Calu3 (cell line): ENCODE measurements around the gene MYOZ2. TPM values are rescaled to one million over a fixed set of nuclear protein-coding genes. Genes with fewer than 3 reads are reported as not detected.
A peak's percentile ranks its signal among the peaks of the same experiment; 100 is the strongest.

Source experiments
- BruUV-seq: library from RNA; stranded (reverse); fragments of 400-500 nt; replicated peaks from 2 replicates; lab custom pipeline; 2021; lab: Mats Ljungman, UMichigan
- CTCF ChIA-PET: fragments of 300-600 bp; sonication (Branson Sonifier 250); formaldehyde crosslinking; loops from one replicate; lab custom pipeline; 2022; ENCODE audit warnings: antibody characterized with exemption; lab: Charles Lee
- DNase-seq: peaks from one replicate; pipeline ENCODE4 v3.0.0; 2022
- H3K27ac Mint-ChIP-seq: one replicate; pipeline ENCODE4 v1.8.0; 2022; ENCODE audit warnings: mixed read lengths; ENCODE audit not compliant: unreplicated experiment
- H3K27me3 Mint-ChIP-seq: one replicate; pipeline ENCODE4 v1.8.0; 2022; ENCODE audit warnings: mixed read lengths; ENCODE audit not compliant: unreplicated experiment
- H3K36me3 Mint-ChIP-seq: one replicate; pipeline ENCODE4 v1.8.0; 2022; ENCODE audit warnings: mild to moderate bottlenecking, moderate library complexity, mixed read lengths; ENCODE audit not compliant: insufficient read depth, unreplicated experiment
- H3K4me1 Mint-ChIP-seq: one replicate; pipeline ENCODE4 v1.8.0; 2022; ENCODE audit warnings: mild to moderate bottlenecking, low read depth, mixed read lengths; ENCODE audit not compliant: unreplicated experiment
- H3K4me3 Mint-ChIP-seq: one replicate; pipeline ENCODE4 v1.8.0; 2022; ENCODE audit warnings: mild to moderate bottlenecking, low read depth, moderate library complexity, mixed read lengths; ENCODE audit not compliant: unreplicated experiment
- H3K9me3 Mint-ChIP-seq: one replicate; pipeline ENCODE4 v1.8.0; 2022; ENCODE audit warnings: low read depth, mixed read lengths; ENCODE audit not compliant: unreplicated experiment
- intact Hi-C: fragments of 100-400 bp; cut with micrococcal nuclease; formaldehyde crosslinking; loops from one replicate; pipeline ENCODE4 v1.10.0; 2022; ENCODE audit not compliant: unreplicated experiment
- total RNA-seq: library from RNA; stranded (reverse); gene quantifications from 2 replicates; pipeline ENCODE4 v1.2.3, GENCODE V29; 2022
- TF ChIP-seq, protein P1 (sequence below): fragments of 200-600 bp; IDR thresholded peaks from one replicate; pipeline ENCODE4 v1.8.0; 2022; ENCODE audit warnings: antibody characterized with exemption; ENCODE audit not compliant: unreplicated experiment

Gene MYOZ2
- total RNA-seq, 1 experiment from 2014 or later, result not detected

- BruUV-seq, result no TSS peak
- intact Hi-C loops, result loop anchor here (10.0 kb wide), 1 partner anchor 67 kb away; no protein-coding TSS in a partner anchor
- Mint-ChIP-seq H3K4me1 (peaks cover 29% of the 10 kb centered on the region), H3K9me3 (no peaks in the 10 kb centered on the region), H3K27ac (no peak overlapping the region), H3K27me3 (no peaks in the 10 kb centered on the region), H3K4me3 (peak overlapping the region; percentile 32), H3K36me3 (peaks cover 65% of the 10 kb centered on the region)
- CTCF ChIA-PET, result no interaction called here
- TF ChIP-seq, protein P1, sequence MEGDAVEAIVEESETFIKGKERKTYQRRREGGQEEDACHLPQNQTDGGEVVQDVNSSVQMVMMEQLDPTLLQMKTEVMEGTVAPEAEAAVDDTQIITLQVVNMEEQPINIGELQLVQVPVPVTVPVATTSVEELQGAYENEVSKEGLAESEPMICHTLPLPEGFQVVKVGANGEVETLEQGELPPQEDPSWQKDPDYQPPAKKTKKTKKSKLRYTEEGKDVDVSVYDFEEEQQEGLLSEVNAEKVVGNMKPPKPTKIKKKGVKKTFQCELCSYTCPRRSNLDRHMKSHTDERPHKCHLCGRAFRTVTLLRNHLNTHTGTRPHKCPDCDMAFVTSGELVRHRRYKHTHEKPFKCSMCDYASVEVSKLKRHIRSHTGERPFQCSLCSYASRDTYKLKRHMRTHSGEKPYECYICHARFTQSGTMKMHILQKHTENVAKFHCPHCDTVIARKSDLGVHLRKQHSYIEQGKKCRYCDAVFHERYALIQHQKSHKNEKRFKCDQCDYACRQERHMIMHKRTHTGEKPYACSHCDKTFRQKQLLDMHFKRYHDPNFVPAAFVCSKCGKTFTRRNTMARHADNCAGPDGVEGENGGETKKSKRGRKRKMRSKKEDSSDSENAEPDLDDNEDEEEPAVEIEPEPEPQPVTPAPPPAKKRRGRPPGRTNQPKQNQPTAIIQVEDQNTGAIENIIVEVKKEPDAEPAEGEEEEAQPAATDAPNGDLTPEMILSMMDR, result no peak
- DNase-seq, result no peak
Observed at GRCh38 chr4:119218093-119218492, 82.5 kb downstream of the MYOZ2 start.

DNA sequence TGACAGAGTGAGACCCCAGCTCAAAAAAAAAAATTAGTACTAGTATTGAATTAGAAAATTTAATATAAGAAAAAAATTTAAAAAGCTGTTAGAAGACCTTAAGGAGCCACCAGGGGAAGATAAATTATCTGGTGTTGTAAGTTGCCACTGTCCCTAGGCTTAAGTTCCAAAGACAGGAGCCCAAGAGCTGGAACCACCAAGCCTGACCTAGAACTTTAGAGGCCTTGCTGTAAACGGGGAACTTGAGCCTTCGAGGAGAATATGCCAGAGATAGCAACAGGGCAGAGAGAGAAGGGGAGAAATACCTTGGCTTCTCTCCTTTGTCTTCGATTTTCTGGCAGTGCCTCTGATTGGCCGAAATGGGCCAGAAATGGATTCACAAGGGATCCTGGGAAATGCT is 85.8 kb downstream of the MYOZ2 start:
- Mint-ChIP-seq H3K4me1 (peaks cover 29% of the 10 kb centered on the region), H3K36me3 (peaks cover 58% of the 10 kb centered on the region), H3K27ac (no peak overlapping the region), H3K9me3 (no peaks in the 10 kb centered on the region), H3K27me3 (no peaks in the 10 kb centered on the region), H3K4me3 (no peak overlapping the region)
- intact Hi-C loops, result no loop called here
- TF ChIP-seq, protein P1, result no peak
- BruUV-seq, result no TSS peak
- no peak for DNase-seq
- CTCF ChIA-PET, result no interaction called here

DNA sequence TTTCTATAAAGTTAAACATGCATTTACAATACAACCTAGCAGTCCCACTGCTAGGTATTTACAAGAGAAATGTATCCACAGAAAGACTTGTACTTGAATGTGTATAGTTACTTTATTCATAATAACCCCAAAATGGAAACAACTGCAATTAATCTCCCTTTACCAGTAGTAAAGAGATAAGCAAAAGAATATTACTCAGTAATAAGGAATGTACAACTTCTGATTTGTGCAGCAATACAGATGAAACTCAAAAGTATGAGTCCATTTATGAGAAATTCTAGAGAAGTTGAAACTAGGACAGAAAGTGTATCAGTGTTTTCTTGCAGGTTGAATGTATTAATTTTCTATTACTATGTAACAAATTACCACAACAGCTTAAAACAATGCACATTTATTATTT is 92.1 kb downstream of the MYOZ2 start:
- H3K36me3 Mint-ChIP-seq, result peaks cover 41% of the 10 kb centered on the region
- TF ChIP-seq, protein P1, result no peak
- CTCF ChIA-PET, result no interaction called here
- H3K9me3 Mint-ChIP-seq, result no peaks in the 10 kb centered on the region
- H3K27ac Mint-ChIP-seq, result no peak overlapping the region
- DNase-seq, result no peak
- no TSS peak for BruUV-seq
- H3K4me3 Mint-ChIP-seq, result no peak overlapping the region
- H3K27me3 Mint-ChIP-seq, result no peaks in the 10 kb centered on the region
- H3K4me1 Mint-ChIP-seq, result peaks cover 26% of the 10 kb centered on the region
- intact Hi-C loops, result no loop called here

- peaks cover 40% of the 10 kb centered on the region for H3K36me3 Mint-ChIP-seq
- CTCF ChIA-PET, result no interaction called here
- no TSS peak for BruUV-seq
- H3K27me3 Mint-ChIP-seq, result no peaks in the 10 kb centered on the region
- H3K4me3 Mint-ChIP-seq, result no peak overlapping the region
- DNase-seq, result no peak
- TF ChIP-seq, protein P1, result no peak
- no peaks in the 10 kb centered on the region for H3K9me3 Mint-ChIP-seq
- peaks cover 34% of the 10 kb centered on the region for H3K4me1 Mint-ChIP-seq
- H3K27ac Mint-ChIP-seq, result no peak overlapping the region
- intact Hi-C loops, result no loop called here
Observed at GRCh38 chr4:119228406-119228805, 92.8 kb downstream of the MYOZ2 start.
